MM.1S (cell line): ENCODE data around the gene TMEM176A.

Experiments
- CTCF ChIP-seq: fragments of 300-600 bp; sonication (generic); IDR thresholded peaks from 2 replicates; pipeline ENCODE4 v1.5.1; 2016; ENCODE audit warnings: antibody characterized with exemption, low read length, mixed read lengths
- EZH2phosphoT487 ChIP-seq: fragments of 300-600 bp; sonication (generic); IDR thresholded peaks from 2 replicates; pipeline ENCODE4 v1.6.1; 2018; ENCODE audit warnings: antibody characterized with exemption, low read length

- TF ChIP-seq CTCF: no peak
- TF ChIP-seq EZH2phosphoT487: no peak
Observed at GRCh38 chr7:150759479-150759878, 41.1 kb upstream of the TMEM176A start.
